PFSK-1 (cell line): Measurements from ENCODE around the gene CYP2R1.

Experiments
- FOXP2 ChIP-seq: optimal IDR thresholded peaks from 2 replicates; pipeline ENCODE3; 2011; ENCODE audit warnings: borderline replicate concordance, control low read depth, inconsistent platforms; ENCODE audit not compliant: insufficient read depth; ENCODE audit errors: extremely low read length, extremely low read depth
- POLR2AphosphoS5 ChIP-seq: IDR thresholded peaks from 2 replicates; pipeline ENCODE4 v1.6.1; 2012; ENCODE audit warnings: low read depth, mild to moderate bottlenecking, control low read depth, low read length, moderate library complexity
- TAF1 ChIP-seq: IDR thresholded peaks from 2 replicates; pipeline ENCODE4 v1.6.1; 2012; ENCODE audit warnings: low read length, control low read depth, borderline replicate concordance; ENCODE audit not compliant: insufficient read depth

DNA sequence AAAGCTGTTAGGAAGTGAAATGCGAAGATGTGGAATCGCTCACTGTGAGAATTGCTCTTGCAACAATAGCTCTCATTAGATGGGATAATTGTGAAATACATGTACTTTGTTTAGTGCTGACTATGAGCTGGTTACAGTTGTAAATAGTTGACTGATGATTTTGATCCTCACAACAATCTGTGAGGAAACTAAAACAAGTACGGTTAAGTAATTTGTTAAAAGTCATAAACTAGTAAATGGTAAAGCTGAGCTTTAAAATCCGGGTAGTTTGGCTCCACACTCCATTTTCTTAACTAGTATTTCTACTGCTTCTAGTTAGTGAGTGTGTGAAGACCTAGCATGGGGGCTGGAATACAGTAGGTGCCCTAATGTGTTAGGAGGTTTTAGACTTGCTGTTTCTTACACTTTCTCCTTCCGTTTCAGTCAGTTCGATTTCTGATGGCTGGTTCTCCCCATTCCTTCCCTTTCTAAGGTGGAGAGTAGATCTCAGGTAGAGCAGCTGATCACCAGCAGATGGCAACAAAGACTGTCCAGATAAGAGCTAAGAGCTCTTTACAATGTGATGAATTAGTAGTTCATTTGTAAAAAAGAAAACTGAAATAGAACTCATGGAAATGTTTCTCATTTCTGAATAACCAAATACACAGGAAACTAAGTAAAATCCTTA is 16.3 kb upstream of the CYP2R1 start:
- TF ChIP-seq TAF1 (no peak), POLR2AphosphoS5 (no peak), FOXP2 (no peak)
